GM19395 (cell line): ENCODE results near the gene TPMT.
A peak's percentile ranks its signal among the peaks of the same experiment; 100 is the strongest.
"Not testable (repeated sequence)": the region's sequence is repeated elsewhere in the genome, so short reads cannot be mapped to it uniquely, and the experiment has no call there.

Source experiments
- ATAC-seq: cut with Tn5 transposase; IDR thresholded peaks from one replicate; pipeline ENCODE4 v1.9.1; 2021; ENCODE audit warnings: mild to moderate bottlenecking, moderate library complexity; ENCODE audit not compliant: unreplicated experiment

TPMT gene

GRCh38 chr6:18154507-18155149, at the start of gene TPMT:
TPMT (minus strand) TSS chr6:18155077; CDS start chr6:18149127, 5,950 bp downstream.
- peak; percentile 63 for ATAC-seq

DNA sequence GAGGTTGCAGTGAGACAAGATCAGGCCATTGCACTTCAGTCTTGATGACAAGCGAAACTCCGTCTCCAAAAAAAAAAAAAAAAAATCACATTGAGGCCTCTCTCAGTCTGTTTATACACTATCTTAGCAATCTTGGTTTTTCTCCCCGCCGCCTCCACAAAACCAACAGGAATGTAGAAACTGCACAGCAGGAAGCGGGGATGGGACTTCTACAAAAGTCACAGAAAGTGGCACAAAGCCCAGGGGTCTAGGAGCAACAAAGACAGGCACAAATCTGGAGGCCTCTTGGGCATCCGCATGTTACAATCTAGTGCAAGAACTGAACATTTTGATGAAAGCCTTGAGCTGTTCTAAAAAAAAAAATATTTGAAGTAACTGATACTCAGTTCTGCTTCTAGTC, 48.9 kb upstream of the TPMT start:
- no peak for ATAC-seq

- ATAC-seq = no peak
Observed at GRCh38 chr6:18192026-18192425, 37.1 kb upstream of the TPMT start.

GRCh38 chr6:18189196-18189595, 34.3 kb upstream of the TPMT start:
- ATAC-seq = no peak

DNA sequence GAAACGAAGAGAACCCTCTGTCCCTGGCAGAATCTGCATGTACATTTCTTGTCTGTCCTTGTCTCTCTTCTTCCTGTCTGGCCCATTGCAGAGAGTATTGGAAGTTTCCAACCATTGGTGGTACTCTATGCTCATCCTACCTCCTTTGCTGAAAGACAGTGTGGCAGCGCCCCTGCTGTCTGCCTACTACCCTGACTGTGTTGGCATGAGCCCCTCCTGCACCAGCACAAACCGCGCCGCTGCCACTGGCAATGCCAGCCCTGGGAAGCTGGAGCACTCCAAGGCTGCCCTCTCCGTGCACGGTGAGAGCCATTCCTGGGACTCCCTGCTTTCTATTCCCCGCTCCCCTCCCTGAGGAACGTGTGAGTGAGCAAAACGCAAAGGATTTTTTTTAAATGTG, 32.8 kb upstream of the TPMT start:
- ATAC-seq = no peak

- ATAC-seq = peak; percentile 41
Observed at GRCh38 chr6:18186540-18187250, 31.8 kb upstream of the TPMT start.

DNA sequence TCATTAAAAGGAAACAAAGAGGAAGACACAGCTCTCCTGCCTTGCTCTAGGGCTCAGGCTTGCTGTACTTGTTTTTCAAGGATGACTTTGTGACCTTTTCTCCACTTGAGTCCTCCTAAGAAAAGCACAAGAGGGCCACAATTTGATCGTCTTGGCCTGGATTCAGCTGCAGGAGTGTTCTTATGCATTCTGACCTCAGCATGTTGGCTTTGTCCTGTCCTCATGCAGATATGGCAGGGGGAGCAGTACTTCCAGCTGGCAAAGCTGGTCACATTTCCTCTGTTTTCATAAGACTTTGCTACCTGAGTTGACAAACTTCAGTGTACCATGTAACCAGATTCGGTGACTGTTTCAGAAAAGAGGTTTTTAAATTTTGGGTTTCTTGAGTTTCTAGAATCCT, 31.2 kb upstream of the TPMT start:
- ATAC-seq = peak; percentile 59

DNA sequence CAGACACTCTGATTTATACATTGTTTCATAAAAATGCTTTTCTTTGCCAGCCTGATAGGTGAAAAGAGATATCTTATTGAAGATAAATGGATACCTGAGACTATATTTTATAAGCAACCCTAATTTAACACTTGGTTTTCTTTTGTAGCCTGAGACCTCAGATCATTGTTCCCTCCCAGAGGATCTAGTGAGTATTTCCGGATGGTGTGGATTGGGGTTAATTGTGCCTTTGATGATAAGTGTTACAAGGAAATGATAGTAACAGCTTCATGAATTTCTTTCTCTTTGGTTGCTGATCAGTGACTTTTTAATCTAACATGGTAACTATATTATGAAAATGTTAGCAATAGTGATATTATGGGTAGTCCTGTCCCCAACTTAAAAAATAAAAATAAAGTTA, 30.7 kb upstream of the TPMT start:
- no peak for ATAC-seq

- ATAC-seq = no peak
Observed at GRCh38 chr6:18183766-18184165, 28.9 kb upstream of the TPMT start.

DNA sequence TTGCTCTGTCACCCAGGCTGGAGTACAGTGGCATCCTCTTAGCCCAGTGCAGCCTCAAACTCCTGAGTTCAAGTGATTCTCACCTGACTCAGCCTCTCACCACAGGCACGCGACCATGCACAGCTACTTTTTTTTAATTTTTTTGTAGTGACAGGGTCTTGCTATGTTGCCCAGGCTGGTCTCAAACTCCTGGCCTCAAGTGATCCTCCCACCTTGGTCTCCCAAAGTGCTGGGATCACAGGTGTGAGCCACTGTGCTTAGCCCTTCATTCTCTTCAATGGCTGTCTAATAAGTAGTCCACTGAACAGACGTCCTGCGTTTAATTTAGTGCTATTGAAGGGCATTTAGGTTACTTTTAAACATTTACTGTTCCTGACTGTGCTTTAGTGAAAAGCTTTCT, 27.7 kb upstream of the TPMT start:
- no peak for ATAC-seq

GRCh38 chr6:18179770-18180356, 25.0 kb upstream of the TPMT start:
- ATAC-seq = no peak

GRCh38 chr6:18178960-18179615, 24.2 kb upstream of the TPMT start:
- ATAC-seq = no peak

- no peak for ATAC-seq
Observed at GRCh38 chr6:18177286-18177965, 22.5 kb upstream of the TPMT start.

GRCh38 chr6:18176198-18176597, 21.3 kb upstream of the TPMT start:
- ATAC-seq = not testable (repeated sequence)

- no peak for ATAC-seq
Observed at GRCh38 chr6:18171871-18172270, 17.0 kb upstream of the TPMT start.

GRCh38 chr6:18168264-18168663, 13.4 kb upstream of the TPMT start:
- no peak for ATAC-seq

GRCh38 chr6:18166312-18167036, 11.6 kb upstream of the TPMT start:
- no peak for ATAC-seq

GRCh38 chr6:18165751-18166150, 10.9 kb upstream of the TPMT start:
- no peak for ATAC-seq

GRCh38 chr6:18162401-18162800, 7.5 kb upstream of the TPMT start:
- no peak for ATAC-seq

DNA sequence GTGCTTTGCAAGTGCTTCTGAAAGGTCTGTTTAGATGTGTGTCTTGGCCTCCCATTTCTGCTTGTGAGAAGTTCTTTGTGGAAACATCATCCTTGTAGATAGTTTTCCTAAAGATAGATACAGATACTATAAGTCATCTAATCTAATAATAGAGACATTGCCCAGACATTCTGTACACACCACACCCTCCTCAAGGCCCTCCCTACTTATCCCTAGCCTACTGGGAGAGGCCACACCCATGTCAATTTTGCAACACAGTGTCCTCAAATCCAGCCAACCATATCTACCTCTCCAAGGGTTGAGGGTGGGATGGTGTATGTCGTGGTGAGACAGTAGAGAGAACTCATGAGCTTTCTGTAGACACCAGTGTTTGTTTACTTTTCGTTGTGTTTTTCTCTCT, 6.6 kb upstream of the TPMT start:
- ATAC-seq = no peak

GRCh38 chr6:18160911-18161310, 6.0 kb upstream of the TPMT start:
- ATAC-seq = no peak
